CD1c-positive myeloid dendritic cell (primary cell): ENCODE measurements around the gene CPTP.

ENCODE experiments used
- DNase-seq: peaks from one replicate; pipeline ENCODE4 v3.0.0-alpha.2; 2016; ENCODE audit errors: extremely low spot score

Gene CPTP

GRCh38 chr1:1319646-1319941, 5.0 kb upstream of the CPTP start:
- no peak for DNase-seq

- DNase-seq: no peak
These were observed 3.7 kb upstream of the CPTP start for GRCh38 chr1:1320666-1321448.

- DNase-seq: no peak
These were observed 3.1 kb upstream of the CPTP start for GRCh38 chr1:1321477-1321876.

- no peak for DNase-seq
These were observed 2.2 kb upstream of the CPTP start for GRCh38 chr1:1322418-1322817.

GRCh38 chr1:1322952-1323351, 1.6 kb upstream of the CPTP start:
- no peak for DNase-seq

- no peak for DNase-seq
These were observed 498 bp upstream of the CPTP start for GRCh38 chr1:1324084-1324523.

- no peak for DNase-seq
These were observed 879 bp downstream of the CPTP start for GRCh38 chr1:1325288-1326074.

- DNase-seq: no peak
These were observed 1.5 kb downstream of the CPTP start for GRCh38 chr1:1326075-1326605.

GRCh38 chr1:1327291-1327690, 2.7 kb downstream of the CPTP start:
- DNase-seq: no peak

GRCh38 chr1:1328254-1328653, 3.7 kb downstream of the CPTP start:
- DNase-seq: no peak

GRCh38 chr1:1329304-1330210, 5.0 kb downstream of the CPTP start:
- DNase-seq: no peak

- DNase-seq: no peak
These were observed 5.9 kb downstream of the CPTP start for GRCh38 chr1:1330366-1331067.

- DNase-seq: no peak
These were observed 6.7 kb downstream of the CPTP start, which contains the start of gene TAS1R3 for GRCh38 chr1:1331068-1331965. Gene TAS1R3 (plus strand): TSS chr1:1331280. CDS start chr1:1331346, 66 bp downstream.

GRCh38 chr1:1332031-1332755, 7.6 kb downstream of the CPTP start:
- DNase-seq: no peak

GRCh38 chr1:1332774-1333480, 8.3 kb downstream of the CPTP start:
- DNase-seq: no peak

GRCh38 chr1:1333551-1334241, 9.1 kb downstream of the CPTP start:
- no peak for DNase-seq

- no peak for DNase-seq
These were observed 10.2 kb downstream of the CPTP start for GRCh38 chr1:1334835-1335234.

- no peak for DNase-seq
These were observed 10.7 kb downstream of the CPTP start for GRCh38 chr1:1335283-1335682.
